Esophagus (tissue), 2 donors: ENCODE data around the gene CCSER1. TPM values are rescaled to one million over a fixed set of nuclear protein-coding genes. Genes with fewer than 3 reads are reported as not detected.

Experiments
- H3K27ac ChIP-seq, 2 donors: one replicate each; pipeline ENCODE4 v1.5.1; 2013; ENCODE audit warnings: low read depth in 2 of 2, mild to moderate bottlenecking in 2 of 2, inconsistent platforms in 1 of 2, low read length in 1 of 2, moderate library complexity in 1 of 2
- H3K27me3 ChIP-seq, 2 donors: one replicate each; pipeline ENCODE4 v1.6.1; 2013; ENCODE audit warnings: low read length in 2 of 2, control low read depth in 1 of 2, mild to moderate bottlenecking in 1 of 2; ENCODE audit not compliant: insufficient read depth in 2 of 2, control insufficient read depth in 1 of 2
- H3K36me3 ChIP-seq, 2 donors: one replicate each; pipeline ENCODE4 v1.6.1; 2013; ENCODE audit warnings: low read length in 1 of 2; ENCODE audit not compliant: control insufficient read depth in 2 of 2, insufficient read depth in 2 of 2
- H3K4me1 ChIP-seq, 2 donors: one replicate each; pipeline ENCODE4 v1.6.1; 2013; ENCODE audit warnings: low read length in 1 of 2; ENCODE audit not compliant: control insufficient read depth in 2 of 2, insufficient read depth in 2 of 2
- H3K4me3 ChIP-seq, 2 donors: one replicate each; pipeline ENCODE4 v1.5.1; 2013; ENCODE audit warnings: low read length in 2 of 2, mild to moderate bottlenecking in 2 of 2, low read depth in 1 of 2, moderate library complexity in 1 of 2
- H3K9me3 ChIP-seq, 2 donors: one replicate each; pipeline ENCODE4 v1.6.1; 2013; ENCODE audit warnings: mild to moderate bottlenecking in 2 of 2, low read depth in 1 of 2, low read length in 1 of 2, moderate library complexity in 1 of 2; ENCODE audit not compliant: control insufficient read depth in 2 of 2, insufficient read depth in 1 of 2
- WGBS, 2 donors: extraction: QIAGEN DNeasy Blood & Tissue Kit; methylation state at CpG; one replicate each; pipeline ENCODE4 v1.1.7; 2013; 5-methylcytosine and 5-hydroxymethylcytosine counted together
- polyA plus RNA-seq, 2 donors: library from polyadenylated mRNA; stranded (reverse); fragments of 200-250 nt; gene quantifications; one replicate each; pipeline ENCODE4 v1.2.3, GENCODE V29; 2013
- donor health status: healthy with polysubstance abuse.
- donor health status: Bipolar disorder and iron deficiency.

Gene CCSER1
- polyA plus RNA-seq, 2 donors: 0.35 to 0.87 TPM

GRCh38 chr4:90580326-90580725, 453.1 kb downstream of the CCSER1 start:
- H3K27me3 ChIP-seq: no peaks in the 10 kb centered on the region
- WGBS, 2 donors: 89 to 93% methylated on average over 1 of the region's 1 CpG
- no peaks in the 10 kb centered on the region for H3K4me1 ChIP-seq
- no peaks in the 10 kb centered on the region for H3K9me3 ChIP-seq
- no peak overlapping the region for H3K4me3 ChIP-seq
- no peak overlapping the region for H3K27ac ChIP-seq
- no peaks in the 10 kb centered on the region for H3K36me3 ChIP-seq

- no peaks in the 10 kb centered on the region for H3K27me3 ChIP-seq
- WGBS, 2 donors: 66 to 77% methylated on average over 2 of the region's 2 CpGs
- no peaks in the 10 kb centered on the region for H3K9me3 ChIP-seq
- no peaks in the 10 kb centered on the region for H3K36me3 ChIP-seq
- H3K4me3 ChIP-seq: no peak overlapping the region
- no peaks in the 10 kb centered on the region for H3K4me1 ChIP-seq
- no peak overlapping the region for H3K27ac ChIP-seq
Observed at GRCh38 chr4:90582087-90582486, 454.9 kb downstream of the CCSER1 start.

GRCh38 chr4:90584051-90584450, 456.9 kb downstream of the CCSER1 start:
- no peaks in the 10 kb centered on the region for H3K27me3 ChIP-seq
- no peak overlapping the region for H3K4me3 ChIP-seq
- WGBS, 2 donors: 60 to 62% methylated on average over 2 of the region's 2 CpGs
- H3K4me1 ChIP-seq: no peaks in the 10 kb centered on the region
- H3K9me3 ChIP-seq: no peaks in the 10 kb centered on the region
- H3K27ac ChIP-seq: no peak overlapping the region
- no peaks in the 10 kb centered on the region for H3K36me3 ChIP-seq

- H3K27me3 ChIP-seq: no peaks in the 10 kb centered on the region
- 90 to 92% methylated on average over 8 of the region's 8 CpGs for WGBS, 2 donors
- no peaks in the 10 kb centered on the region for H3K36me3 ChIP-seq
- H3K9me3 ChIP-seq: peaks cover 0 to 3% of the 10 kb centered on the region in 2 donors
- no peak overlapping the region for H3K27ac ChIP-seq
- no peaks in the 10 kb centered on the region for H3K4me1 ChIP-seq
- no peak overlapping the region for H3K4me3 ChIP-seq
Observed at GRCh38 chr4:90585961-90586360, 458.8 kb downstream of the CCSER1 start.

- Histone ChIP-seq H3K27ac (no peak overlapping the region), H3K9me3 (peaks cover 0 to 3% of the 10 kb centered on the region in 2 donors), H3K4me1 (no peaks in the 10 kb centered on the region), H3K4me3 (no peak overlapping the region), H3K36me3 (no peaks in the 10 kb centered on the region), H3K27me3 (no peaks in the 10 kb centered on the region)
- WGBS, 2 donors: 93 to 96% methylated on average over 6 of the region's 6 CpGs
Observed at GRCh38 chr4:90586799-90587198, 459.6 kb downstream of the CCSER1 start.

GRCh38 chr4:90597927-90598326, 470.7 kb downstream of the CCSER1 start:
- WGBS, 2 donors: 81 to 91% methylated on average over 4 of the region's 4 CpGs
- H3K36me3 ChIP-seq: no peaks in the 10 kb centered on the region
- no peaks in the 10 kb centered on the region for H3K9me3 ChIP-seq
- no peaks in the 10 kb centered on the region for H3K4me1 ChIP-seq
- no peak overlapping the region for H3K4me3 ChIP-seq
- no peaks in the 10 kb centered on the region for H3K27me3 ChIP-seq
- H3K27ac ChIP-seq: no peak overlapping the region

- Histone ChIP-seq H3K9me3 (no peaks in the 10 kb centered on the region), H3K36me3 (no peaks in the 10 kb centered on the region), H3K4me3 (no peak overlapping the region), H3K27ac (no peak overlapping the region), H3K27me3 (no peaks in the 10 kb centered on the region), H3K4me1 (no peaks in the 10 kb centered on the region)
- WGBS, 2 donors: 84 to 94% methylated on average over 2 of the region's 2 CpGs
Observed at GRCh38 chr4:90598741-90599140, 471.5 kb downstream of the CCSER1 start.

GRCh38 chr4:90602726-90603125, 475.5 kb downstream of the CCSER1 start:
- whole genome bisulfite sequencing, 2 donors: 88 to 97% methylated on average over 4 of the region's 4 CpGs
- Histone ChIP-seq H3K9me3 (no peaks in the 10 kb centered on the region), H3K27ac (no peak overlapping the region), H3K36me3 (no peaks in the 10 kb centered on the region), H3K4me1 (no peaks in the 10 kb centered on the region), H3K27me3 (no peaks in the 10 kb centered on the region), H3K4me3 (no peak overlapping the region)

GRCh38 chr4:90603540-90603939, 476.3 kb downstream of the CCSER1 start:
- Histone ChIP-seq H3K27me3 (no peaks in the 10 kb centered on the region), H3K4me1 (no peaks in the 10 kb centered on the region), H3K36me3 (no peaks in the 10 kb centered on the region), H3K4me3 (no peak overlapping the region), H3K9me3 (no peaks in the 10 kb centered on the region), H3K27ac (no peak overlapping the region)
- 42 to 52% methylated on average over 2 of the region's 2 CpGs for WGBS, 2 donors

GRCh38 chr4:90606781-90607180, 479.6 kb downstream of the CCSER1 start:
- Histone ChIP-seq H3K4me1 (no peaks in the 10 kb centered on the region), H3K27me3 (no peaks in the 10 kb centered on the region), H3K4me3 (no peak overlapping the region), H3K27ac (no peak overlapping the region), H3K9me3 (no peaks in the 10 kb centered on the region), H3K36me3 (no peaks in the 10 kb centered on the region)
- WGBS, 2 donors: 90 to 96% methylated on average over 1 of the region's 1 CpG
